GM12878 (cell line): Measurements from ENCODE around the gene ABHD3. TPM values are rescaled to one million over a fixed set of nuclear protein-coding genes. Genes with fewer than 3 reads are reported as not detected.

Source experiments
- ATAC-seq: fragments of 200-7000 bp; cut with Tn5 transposase; 3 replicates; pipeline ENCODE4 v1.9.1; 2020; ENCODE audit warnings: mild to moderate bottlenecking, moderate library complexity
- BruUV-seq: library from RNA; stranded (reverse); fragments of 400-500 nt; replicated peaks from 2 replicates; lab custom pipeline; 2021; lab: Mats Ljungman, UMichigan
- CTCF ChIA-PET: fragments of 300-600 bp; sonication (Branson Sonifier 250); formaldehyde crosslinking; extraction: SDS; loops from one replicate; lab custom pipeline; 2021; ENCODE audit warnings: inconsistent platforms; lab: Yijun Ruan, JAX
- POLR2A ChIA-PET: fragments of 350-600 bp; formaldehyde crosslinking; extraction: SDS; loops from one replicate; lab custom pipeline; 2021; ENCODE audit warnings: inconsistent platforms; lab: Charles Lee
- RAD21 ChIA-PET: fragments of 300-600 bp; sonication (Branson Sonifier 250); formaldehyde crosslinking; loops from one replicate; lab custom pipeline; 2023; ENCODE audit warnings: antibody characterized with exemption; ENCODE audit not compliant: unreplicated experiment; lab: Charles Lee
- SMC1A ChIA-PET: fragments of 300-600 bp; sonication (Branson Sonifier 250); formaldehyde crosslinking; loops from one replicate; lab custom pipeline; 2023; ENCODE audit not compliant: unreplicated experiment, uncharacterized antibody; lab: Charles Lee
- DNase-seq: peaks from one replicate; pipeline ENCODE4 v3.0.0-alpha.2; 2011; ENCODE audit warnings: low read depth, low spot score
- FAIRE-seq: peaks from 3 replicates; lab custom pipeline; 2011; peaks lifted over from hg19 to GRCh38; lab: Jason Lieb, UNC
- H2AFZ ChIP-seq: 2 replicates; pipeline ENCODE4 v1.6.0; 2011; ENCODE audit warnings: low read depth, low read length, control low read depth; ENCODE audit not compliant: control insufficient read depth
- H3K27ac ChIP-seq: 2 replicates; pipeline ENCODE4 v1.5.1; 2011; ENCODE audit warnings: control low read depth; ENCODE audit not compliant: control insufficient read depth, insufficient read depth
- H3K27me3 ChIP-seq, 2 experiments: replicated peaks in 1 of 2; 2 replicates each; pipeline versions ENCODE4 v1.6.0 to v1.6.1; 2011; ENCODE audit warnings: low read length in 1 of 2; ENCODE audit not compliant: control insufficient read depth in 2 of 2, insufficient read depth in 2 of 2
- H3K36me3 ChIP-seq, 2 experiments: 2 replicates each; pipeline ENCODE4 v1.5.1; 2011; ENCODE audit warnings: low read length in 1 of 2; ENCODE audit not compliant: control insufficient read depth in 2 of 2, insufficient read depth in 2 of 2
- H3K4me1 ChIP-seq: 2 replicates; pipeline ENCODE4 v1.6.1; 2011; ENCODE audit warnings: mild to moderate bottlenecking, low read length, moderate library complexity, mixed read lengths; ENCODE audit not compliant: control insufficient read depth, insufficient read depth
- H3K4me2 ChIP-seq: 2 replicates; pipeline ENCODE4 v1.6.0; 2011; ENCODE audit warnings: control low read depth; ENCODE audit not compliant: control insufficient read depth, insufficient read depth
- H3K4me3 ChIP-seq: fragments of 200-600 bp; sonication (generic); 2 replicates; pipeline ENCODE4 v1.5.1; 2016
- H3K79me2 ChIP-seq: 2 replicates; pipeline ENCODE4 v1.6.0; 2011; ENCODE audit warnings: low read length; ENCODE audit not compliant: control insufficient read depth, insufficient read depth
- H3K9ac ChIP-seq: 2 replicates; pipeline ENCODE4 v1.8.0; 2011; ENCODE audit warnings: low read length, control low read depth, mixed read lengths; ENCODE audit not compliant: control insufficient read depth, insufficient read depth
- H3K9me3 ChIP-seq: replicated peaks from 3 replicates; pipeline ENCODE4 v1.5.1; 2011; ENCODE audit warnings: mild to moderate bottlenecking, low read length; ENCODE audit not compliant: control insufficient read depth, insufficient read depth
- H4K20me1 ChIP-seq: 2 replicates; pipeline ENCODE4 v1.6.0; 2011; ENCODE audit not compliant: control insufficient read depth, insufficient read depth
- ATF2 ChIP-seq: IDR thresholded peaks from 2 replicates; pipeline ENCODE4 v1.6.1; 2012; ENCODE audit warnings: low read length, inconsistent platforms
- CHD4 ChIP-seq: fragments of 200-600 bp; sonication (generic); IDR thresholded peaks from 2 replicates; pipeline ENCODE4 v1.6.1; 2016; ENCODE audit warnings: mild to moderate bottlenecking
- CUX1 ChIP-seq: IDR thresholded peaks from 2 replicates; pipeline ENCODE4 v1.6.1; 2012; ENCODE audit warnings: improper control_type of control experiment, low read depth, low read length; ENCODE audit not compliant: insufficient replicate concordance
- FOXM1 ChIP-seq: IDR thresholded peaks from 2 replicates; pipeline ENCODE4 v1.6.1; 2012; ENCODE audit warnings: low read depth, mild to moderate bottlenecking, inconsistent platforms, low read length, moderate library complexity
- MTA2 ChIP-seq: fragments of 450-650 bp; IDR thresholded peaks from 2 replicates; pipeline ENCODE4 v1.6.1; 2016; ENCODE audit warnings: low read depth, mild to moderate bottlenecking, moderate library complexity
- NFIC ChIP-seq: IDR thresholded peaks from 2 replicates; pipeline ENCODE4 v1.6.1; 2012; ENCODE audit warnings: low read depth, mild to moderate bottlenecking, inconsistent platforms, low read length, moderate library complexity
- TARDBP ChIP-seq: IDR thresholded peaks from 2 replicates; pipeline ENCODE4 v1.6.1; 2016; ENCODE audit warnings: borderline replicate concordance
- WGBS: methylation state at CpG from one replicate; pipeline ENCODE4 v1.1.6; 2016; ENCODE audit warnings: low lambda C conversion rate; ENCODE audit not compliant: insufficient replicate concordance, insufficient coverage; ENCODE audit errors: missing lambda C conversion rate; 5-methylcytosine and 5-hydroxymethylcytosine counted together
- in situ Hi-C: fragments of 300-500 bp; cut with MboI; formaldehyde crosslinking; loops from 9 replicates; pipeline ENCODE4 v1.14.3; 2018; ENCODE audit warnings: mixed read lengths
- intact Hi-C: fragments of 100-400 bp; cut with micrococcal nuclease; formaldehyde crosslinking; loops from one replicate; pipeline ENCODE4 v1.14.2; 2022; ENCODE audit not compliant: unreplicated experiment
- polyA plus RNA-seq, 11 experiments: library from polyadenylated mRNA; depleted of rRNA in 4 of 11; unstranded in 6 of 11; stranded (reverse) in 5 of 11; fragments of >200 nt; fragmentation: Nextera tagmentation in 4 of 11; fragmentation: Illumina TruSeq in 1 of 11; extraction: Ambion mirVana in 4 of 11; extraction: Trizol in 1 of 11; gene quantifications; 1 replicate in 1 of 11; 2 replicates in 10 of 11; pipeline versions ENCODE4 v1.2.1 to v1.2.3, GENCODE V29; 2011 to 2016; ENCODE audit warnings: inconsistent platforms in 2 of 11, missing spikeins in 2 of 11, low read depth in 1 of 11
- total RNA-seq, 4 experiments: library from RNA; depleted of rRNA in 3 of 4; stranded (reverse); fragments of >200 nt in 3 of 4; fragmentation: Illumina TruSeq in 1 of 4; extraction: Trizol in 1 of 4; gene quantifications; 2 replicates each; pipeline versions ENCODE4 v1.2.1 to v1.2.3, GENCODE V29; 2013 to 2021
- TF ChIP-seq, protein P1 (sequence below): fragments of 450-650 bp; IDR thresholded peaks from 2 replicates; pipeline ENCODE4 v1.6.1; 2017; ENCODE audit warnings: antibody characterized with exemption, mild to moderate bottlenecking, moderate library complexity
- TF ChIP-seq, protein P2 (sequence below): fragments of 450-650 bp; formaldehyde crosslinking; IDR thresholded peaks from 2 replicates; pipeline ENCODE4 v1.4.0; 2020; ENCODE audit warnings: mild to moderate bottlenecking, moderate library complexity

Gene ABHD3
- total and polyA plus RNA-seq, 10 of the 15 experiments (the other 5 are each of a cell fraction or from before 2014, with no cell fraction given): 4.9 to 49.8 (median 18.3) TPM

DNA sequence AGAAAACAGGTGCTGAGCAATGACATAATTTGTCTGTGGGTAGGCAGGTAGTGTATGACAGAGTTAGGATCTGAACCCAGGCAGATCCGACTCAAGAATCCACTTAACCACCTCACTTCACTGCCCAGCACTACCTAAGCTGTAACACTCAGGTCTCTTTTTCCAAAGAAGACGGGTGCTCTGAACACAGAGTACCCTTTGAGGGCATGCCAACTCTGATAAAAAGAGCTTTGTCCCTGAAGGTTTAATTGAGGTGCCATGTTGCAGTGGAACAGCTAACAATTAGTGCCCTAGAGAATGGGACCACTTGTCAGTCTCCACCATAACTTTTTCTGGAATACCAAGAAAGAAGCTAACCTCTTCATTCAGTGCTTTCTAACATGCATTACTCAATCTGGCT lies 11.3 kb downstream of the ABHD3 start:
- intact Hi-C loops: no loop called here
- Histone ChIP-seq H4K20me1 (no peaks in the 10 kb centered on the region), H3K36me3 (peaks cover 0 to 10% of the 10 kb centered on the region in 2 experiments; a peak in 2 of 4 replicates), H3K4me3 (no peak overlapping the region), H3K4me1 (no peaks in the 10 kb centered on the region), H3K79me2 (no peaks in the 10 kb centered on the region), H3K9ac (no peak overlapping the region), H3K27ac (no peak overlapping the region), H3K4me2 (no peak overlapping the region), H3K9me3 (peaks cover 4% of the 10 kb centered on the region), H2AFZ (no peak overlapping the region), H3K27me3 (no peaks in the 10 kb centered on the region)
- ChIA-PET SMC1A (no interaction called here), CTCF (interaction anchor here (0.8 to 2.0 kb wide), 2 partner anchors 8 to 10 kb away, joined by 3 to 4 read pairs; no protein-coding TSS in a partner anchor), POLR2A (no interaction called here), RAD21 (interaction anchor here (0.6 to 1.2 kb wide), 2 partner anchors 18 to 61 kb away, joined by 3 to 4 read pairs; no protein-coding TSS in a partner anchor)
- no TSS peak for BruUV-seq
- WGBS: 94% methylated on average over 2 of the region's 2 CpGs
- DNase-seq (no peak), FAIRE-seq (no peak), ATAC-seq (no peak)
- in situ Hi-C loops: loop anchor here (25.0 kb wide), 1 partner anchor 581 kb away; the partner anchor contains the start of gene ROCK1
- TF ChIP-seq FOXM1: no peak
- TF ChIP-seq ATF2: no peak
- no peak for TF ChIP-seq CHD4
- no peak for TF ChIP-seq CUX1
- TF ChIP-seq MTA2: no peak
- TF ChIP-seq TARDBP: no peak
- TF ChIP-seq, protein P1, sequence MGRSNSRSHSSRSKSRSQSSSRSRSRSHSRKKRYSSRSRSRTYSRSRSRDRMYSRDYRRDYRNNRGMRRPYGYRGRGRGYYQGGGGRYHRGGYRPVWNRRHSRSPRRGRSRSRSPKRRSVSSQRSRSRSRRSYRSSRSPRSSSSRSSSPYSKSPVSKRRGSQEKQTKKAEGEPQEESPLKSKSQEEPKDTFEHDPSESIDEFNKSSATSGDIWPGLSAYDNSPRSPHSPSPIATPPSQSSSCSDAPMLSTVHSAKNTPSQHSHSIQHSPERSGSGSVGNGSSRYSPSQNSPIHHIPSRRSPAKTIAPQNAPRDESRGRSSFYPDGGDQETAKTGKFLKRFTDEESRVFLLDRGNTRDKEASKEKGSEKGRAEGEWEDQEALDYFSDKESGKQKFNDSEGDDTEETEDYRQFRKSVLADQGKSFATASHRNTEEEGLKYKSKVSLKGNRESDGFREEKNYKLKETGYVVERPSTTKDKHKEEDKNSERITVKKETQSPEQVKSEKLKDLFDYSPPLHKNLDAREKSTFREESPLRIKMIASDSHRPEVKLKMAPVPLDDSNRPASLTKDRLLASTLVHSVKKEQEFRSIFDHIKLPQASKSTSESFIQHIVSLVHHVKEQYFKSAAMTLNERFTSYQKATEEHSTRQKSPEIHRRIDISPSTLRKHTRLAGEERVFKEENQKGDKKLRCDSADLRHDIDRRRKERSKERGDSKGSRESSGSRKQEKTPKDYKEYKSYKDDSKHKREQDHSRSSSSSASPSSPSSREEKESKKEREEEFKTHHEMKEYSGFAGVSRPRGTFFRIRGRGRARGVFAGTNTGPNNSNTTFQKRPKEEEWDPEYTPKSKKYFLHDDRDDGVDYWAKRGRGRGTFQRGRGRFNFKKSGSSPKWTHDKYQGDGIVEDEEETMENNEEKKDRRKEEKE: no peak
- TF ChIP-seq NFIC: no peak
- TF ChIP-seq, protein P2, sequence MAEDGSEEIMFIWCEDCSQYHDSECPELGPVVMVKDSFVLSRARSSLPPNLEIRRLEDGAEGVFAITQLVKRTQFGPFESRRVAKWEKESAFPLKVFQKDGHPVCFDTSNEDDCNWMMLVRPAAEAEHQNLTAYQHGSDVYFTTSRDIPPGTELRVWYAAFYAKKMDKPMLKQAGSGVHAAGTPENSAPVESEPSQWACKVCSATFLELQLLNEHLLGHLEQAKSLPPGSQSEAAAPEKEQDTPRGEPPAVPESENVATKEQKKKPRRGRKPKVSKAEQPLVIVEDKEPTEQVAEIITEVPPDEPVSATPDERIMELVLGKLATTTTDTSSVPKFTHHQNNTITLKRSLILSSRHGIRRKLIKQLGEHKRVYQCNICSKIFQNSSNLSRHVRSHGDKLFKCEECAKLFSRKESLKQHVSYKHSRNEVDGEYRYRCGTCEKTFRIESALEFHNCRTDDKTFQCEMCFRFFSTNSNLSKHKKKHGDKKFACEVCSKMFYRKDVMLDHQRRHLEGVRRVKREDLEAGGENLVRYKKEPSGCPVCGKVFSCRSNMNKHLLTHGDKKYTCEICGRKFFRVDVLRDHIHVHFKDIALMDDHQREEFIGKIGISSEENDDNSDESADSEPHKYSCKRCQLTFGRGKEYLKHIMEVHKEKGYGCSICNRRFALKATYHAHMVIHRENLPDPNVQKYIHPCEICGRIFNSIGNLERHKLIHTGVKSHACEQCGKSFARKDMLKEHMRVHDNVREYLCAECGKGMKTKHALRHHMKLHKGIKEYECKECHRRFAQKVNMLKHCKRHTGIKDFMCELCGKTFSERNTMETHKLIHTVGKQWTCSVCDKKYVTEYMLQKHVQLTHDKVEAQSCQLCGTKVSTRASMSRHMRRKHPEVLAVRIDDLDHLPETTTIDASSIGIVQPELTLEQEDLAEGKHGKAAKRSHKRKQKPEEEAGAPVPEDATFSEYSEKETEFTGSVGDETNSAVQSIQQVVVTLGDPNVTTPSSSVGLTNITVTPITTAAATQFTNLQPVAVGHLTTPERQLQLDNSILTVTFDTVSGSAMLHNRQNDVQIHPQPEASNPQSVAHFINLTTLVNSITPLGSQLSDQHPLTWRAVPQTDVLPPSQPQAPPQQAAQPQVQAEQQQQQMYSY (CRISPR knock-in tag): no peak
